NOMO-1 treated with DMSO at 0.1 percent for 48 hours (cell line): Measurements from ENCODE around the gene SCAPER.
"Not testable (repeated sequence)": the region's sequence is repeated elsewhere in the genome, so short reads cannot be mapped to it uniquely, and the experiment has no call there.

Source experiments
- DNase-seq: peaks from one replicate; lab custom pipeline; 2025; ENCODE audit not compliant: unreplicated experiment; lab: John Stamatoyannopoulos, UW

Gene SCAPER

DNA sequence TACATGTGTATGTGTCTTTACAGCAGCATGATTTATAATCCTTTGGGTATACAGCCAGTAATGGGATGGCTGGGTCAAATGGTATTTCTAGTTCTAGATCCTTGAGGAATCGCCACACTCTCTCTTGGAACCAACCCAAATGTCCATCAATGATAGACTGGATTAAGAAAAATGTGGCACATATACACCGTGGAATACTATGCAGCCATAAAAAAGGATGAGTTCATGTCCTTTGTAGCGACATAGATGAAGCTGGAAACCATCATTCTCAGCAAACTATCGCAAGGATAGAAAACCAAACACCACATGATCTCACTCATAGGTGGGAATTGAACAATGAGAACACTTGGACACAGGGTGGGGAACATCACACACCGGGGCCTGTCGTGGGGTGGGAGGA lies 403.0 kb downstream of the SCAPER start:
- not testable (repeated sequence) for DNase-seq

DNA sequence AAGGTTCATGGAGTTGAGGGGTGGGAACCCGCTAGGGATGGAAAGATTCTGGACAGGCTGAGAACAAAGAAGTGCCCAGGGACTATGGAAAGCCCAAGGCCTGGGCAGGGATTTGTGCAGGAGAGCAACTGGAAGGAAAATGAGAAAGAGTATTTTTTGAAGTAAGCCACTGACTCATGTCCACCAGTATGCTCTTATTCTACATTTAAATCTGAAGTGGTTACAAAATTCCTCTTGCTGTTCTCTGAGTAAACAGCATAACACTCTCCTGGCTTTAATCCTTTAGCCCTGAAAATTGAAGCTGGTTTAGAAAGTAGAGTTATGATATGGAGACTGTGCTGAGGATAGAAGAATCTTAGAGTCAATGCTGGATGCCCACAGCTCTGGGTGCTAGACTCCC lies 403.4 kb downstream of the SCAPER start:
- DNase-seq = no peak

DNA sequence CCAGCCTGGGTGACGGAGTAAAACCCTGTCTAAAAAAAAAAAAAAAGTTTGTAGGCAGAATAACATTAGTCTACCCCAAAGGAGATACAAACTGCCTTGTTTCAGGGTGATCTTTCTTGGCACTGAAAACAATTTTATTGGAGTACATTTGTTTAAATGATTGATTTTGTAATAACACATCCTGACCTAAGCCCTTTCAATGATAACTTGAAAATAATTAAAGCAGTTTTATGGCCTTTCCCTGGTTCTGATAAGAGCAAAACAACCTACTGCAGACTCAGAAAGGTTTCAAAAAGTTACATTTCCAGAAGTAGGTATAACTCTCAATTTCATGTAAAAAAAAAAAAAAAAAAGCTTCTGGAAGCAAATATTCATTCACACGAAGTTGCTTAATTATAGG lies 404.1 kb downstream of the SCAPER start:
- no peak for DNase-seq

DNA sequence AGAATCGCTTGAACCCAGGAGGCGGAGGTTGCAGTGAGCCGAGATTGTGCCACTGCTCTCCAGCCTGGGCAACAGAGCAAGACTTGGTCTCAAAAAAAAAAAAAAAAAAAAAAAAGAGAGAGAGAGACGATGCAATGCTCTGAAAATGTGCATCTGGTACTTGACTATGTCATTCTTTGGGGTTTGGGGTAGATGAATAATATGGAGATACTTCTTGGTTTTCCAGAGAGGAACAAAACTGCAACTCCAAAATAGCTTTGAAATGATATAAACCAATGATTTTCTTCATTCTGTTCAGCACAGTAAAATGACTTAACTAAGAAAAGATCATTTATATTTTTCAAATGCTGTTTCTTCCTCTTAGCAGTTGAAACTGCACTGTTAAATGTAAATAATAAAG lies 409.7 kb downstream of the SCAPER start:
- DNase-seq = no peak

DNA sequence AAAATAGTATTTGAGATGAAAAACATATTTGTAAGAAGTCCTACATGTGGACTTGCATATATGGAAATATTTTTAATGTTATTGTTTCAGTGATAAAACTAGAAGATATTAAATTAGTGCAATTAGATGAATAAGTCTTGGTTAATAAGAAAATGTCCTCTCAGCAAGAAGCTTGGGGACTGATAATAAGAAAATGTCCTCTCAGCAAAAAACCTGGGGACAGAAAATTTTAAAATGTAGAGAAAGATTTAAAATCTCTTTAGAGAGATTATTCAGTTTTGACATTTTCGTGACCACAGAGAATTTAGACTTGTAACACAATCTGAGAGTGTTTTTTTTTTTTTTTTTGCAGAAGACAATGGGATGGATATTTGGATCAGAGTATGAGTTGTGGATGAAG lies 412.6 kb downstream of the SCAPER start:
- DNase-seq = no peak

DNA sequence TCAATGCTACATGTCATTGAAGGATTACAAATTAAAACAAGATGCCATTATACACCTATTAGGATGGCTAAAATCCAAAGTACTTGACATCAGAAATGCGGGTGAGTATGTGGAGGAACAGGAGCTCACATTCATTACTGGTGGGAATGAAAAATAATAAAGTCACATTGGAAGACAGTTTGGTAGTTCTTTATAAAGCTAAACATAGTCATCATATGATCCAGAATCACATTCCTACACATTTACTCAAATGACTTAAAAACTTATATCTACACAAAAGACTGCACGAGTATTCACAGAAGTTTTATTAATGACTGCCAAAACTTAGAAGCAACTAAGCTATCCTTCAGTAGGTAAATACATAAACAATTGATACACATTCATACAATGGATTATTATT lies 421.4 kb downstream of the SCAPER start:
- no peak for DNase-seq

DNA sequence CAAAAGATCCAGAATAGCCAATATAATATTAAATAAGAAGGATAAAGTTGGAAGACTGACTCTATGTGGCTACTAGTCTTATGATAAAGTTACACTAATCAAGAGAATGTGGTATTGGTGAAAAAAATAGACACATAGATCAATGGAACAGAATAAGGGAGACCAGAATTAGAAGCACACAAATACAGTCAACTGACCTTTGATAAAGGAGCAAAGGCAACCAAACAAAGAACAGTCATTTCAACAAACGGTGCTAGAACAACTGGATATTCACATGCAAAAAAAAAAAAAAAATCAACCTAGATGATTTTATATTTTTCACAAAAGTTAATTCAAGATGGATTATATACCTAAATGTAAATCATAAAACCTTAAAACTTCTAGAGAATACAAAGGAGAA lies 422.1 kb downstream of the SCAPER start:
- DNase-seq = no peak

DNA sequence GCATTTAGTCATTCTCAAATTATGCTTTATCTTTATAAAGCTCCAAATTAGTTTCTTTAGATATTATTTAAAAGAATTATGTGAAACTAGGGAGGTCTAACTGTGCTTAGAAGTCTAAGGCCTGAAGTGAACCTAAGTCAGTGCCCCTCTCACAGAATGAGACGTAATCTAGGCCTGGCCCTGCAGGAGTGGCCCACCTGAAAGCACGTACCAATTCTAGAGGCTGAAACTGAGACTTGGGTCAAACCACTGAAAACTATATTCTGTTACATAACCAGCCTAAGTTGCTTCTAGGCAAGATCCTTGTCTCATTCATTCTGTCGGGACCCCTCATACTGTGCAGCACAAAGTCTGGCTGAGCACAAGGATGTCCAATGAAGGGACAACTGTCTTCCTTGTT lies 424.9 kb downstream of the SCAPER start:
- DNase-seq = no peak

DNA sequence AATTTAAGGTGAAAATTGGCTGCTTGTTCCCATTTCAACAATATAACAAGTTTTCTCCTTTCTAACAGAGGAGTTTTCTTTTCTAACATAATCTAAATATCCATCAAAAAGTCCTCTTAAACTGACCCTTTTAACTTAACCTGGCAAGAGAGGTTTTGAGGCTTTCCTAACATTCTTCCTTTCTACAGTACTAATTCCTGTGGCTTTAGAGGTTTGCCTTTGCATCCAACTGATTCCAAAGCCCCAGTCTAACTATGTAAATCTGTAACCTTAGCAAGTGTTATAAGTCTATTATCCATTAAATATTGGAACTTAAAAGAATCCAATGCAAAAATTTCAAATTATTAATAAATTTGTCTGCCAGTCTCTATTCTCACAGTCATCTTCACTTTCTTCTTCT lies 434.4 kb downstream of the SCAPER start:
- no peak for DNase-seq

DNA sequence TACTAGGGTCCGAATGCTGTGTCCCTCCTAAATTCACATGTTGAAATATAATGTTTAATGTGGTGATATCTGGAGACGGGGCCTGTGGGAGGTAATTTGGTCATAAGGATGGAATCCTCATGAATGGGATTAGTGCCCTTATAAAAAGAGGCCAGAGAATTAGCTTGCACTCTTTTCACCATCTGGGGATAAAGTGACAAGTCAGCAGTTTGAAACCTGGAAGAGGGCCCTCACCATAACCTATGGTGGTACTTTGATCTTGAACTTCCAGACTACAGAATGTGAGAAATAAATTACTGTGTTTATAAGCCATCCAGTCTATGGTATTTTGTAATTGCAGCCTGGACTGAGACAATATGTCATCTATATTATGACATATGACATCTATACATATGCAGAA lies 436.4 kb downstream of the SCAPER start:
- DNase-seq = no peak

DNA sequence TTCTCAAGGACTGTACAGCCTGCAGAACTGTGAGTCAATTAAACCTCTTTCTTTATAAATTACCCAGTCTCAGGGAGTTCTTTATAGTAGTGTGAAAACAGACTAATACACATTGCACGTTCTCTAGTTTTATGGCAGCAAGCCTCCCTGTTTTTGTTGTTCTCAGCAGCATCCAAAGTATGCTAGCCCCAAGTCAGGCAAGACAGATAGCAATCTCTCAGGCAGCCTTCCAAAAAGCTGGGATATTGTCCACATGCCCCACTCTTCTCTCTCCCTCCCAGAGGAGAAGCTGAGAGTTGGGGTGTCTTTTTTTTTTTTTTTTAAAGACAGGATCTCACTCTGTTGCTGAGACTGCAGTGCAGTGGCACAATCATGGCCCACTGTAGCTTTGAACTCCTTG lies 438.0 kb downstream of the SCAPER start:
- DNase-seq = no peak

DNA sequence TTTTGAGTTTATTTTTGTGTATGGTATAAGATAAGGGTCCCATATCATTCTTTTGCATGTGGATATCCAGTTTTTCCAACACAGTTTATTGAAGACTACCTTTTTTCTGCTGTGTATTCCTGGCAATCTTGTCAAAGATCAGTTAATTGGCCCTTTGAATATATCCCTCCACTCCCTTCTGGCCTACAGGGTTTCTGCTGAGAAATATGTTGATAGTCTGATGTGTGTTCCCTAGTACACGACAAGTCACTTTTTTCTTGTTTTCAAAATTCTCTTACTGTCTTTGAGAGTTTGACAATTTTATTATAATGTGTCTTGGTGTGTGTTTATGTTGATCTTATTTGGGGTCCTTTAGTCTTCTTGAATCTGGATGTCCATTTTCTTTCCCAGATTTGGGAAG lies 439.4 kb downstream of the SCAPER start:
- DNase-seq = no peak

DNA sequence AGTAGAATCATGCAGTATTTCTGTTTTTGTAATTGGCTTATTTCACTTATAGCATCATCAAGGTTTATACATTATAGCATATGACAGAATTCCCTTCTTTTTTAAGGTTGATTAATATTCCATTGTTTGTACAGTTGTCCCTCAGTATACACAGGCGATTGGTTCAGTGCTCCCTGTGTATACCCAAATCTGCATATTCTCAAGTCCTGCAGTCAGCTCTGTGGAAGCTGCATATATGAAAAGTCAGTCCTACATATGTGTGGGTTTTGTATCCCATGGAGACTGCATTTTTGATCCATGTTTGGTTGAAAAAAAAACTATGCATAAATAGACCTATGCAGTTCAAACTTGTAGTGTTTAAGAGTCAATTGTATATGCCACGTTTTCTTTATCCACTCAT lies 440.9 kb downstream of the SCAPER start:
- DNase-seq = no peak

DNA sequence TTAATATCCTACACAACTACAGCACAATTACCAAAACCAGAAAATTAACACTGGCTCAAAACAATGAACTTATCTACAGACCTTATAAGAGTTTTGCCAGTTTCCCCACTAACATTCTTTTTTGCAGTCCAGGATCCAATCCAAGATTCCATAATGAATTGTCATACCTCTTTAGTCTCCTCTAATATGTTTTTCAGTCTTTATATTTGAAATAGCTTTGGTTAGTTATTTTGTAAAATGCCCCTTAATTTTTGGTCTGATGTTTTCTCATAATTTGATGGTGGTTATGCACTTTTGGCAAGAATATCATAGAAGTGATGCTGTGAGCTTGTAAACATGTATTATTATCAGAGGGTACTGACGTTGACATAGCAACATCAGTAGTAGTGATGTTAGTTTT lies 444.3 kb downstream of the SCAPER start:
- DNase-seq = no peak

DNA sequence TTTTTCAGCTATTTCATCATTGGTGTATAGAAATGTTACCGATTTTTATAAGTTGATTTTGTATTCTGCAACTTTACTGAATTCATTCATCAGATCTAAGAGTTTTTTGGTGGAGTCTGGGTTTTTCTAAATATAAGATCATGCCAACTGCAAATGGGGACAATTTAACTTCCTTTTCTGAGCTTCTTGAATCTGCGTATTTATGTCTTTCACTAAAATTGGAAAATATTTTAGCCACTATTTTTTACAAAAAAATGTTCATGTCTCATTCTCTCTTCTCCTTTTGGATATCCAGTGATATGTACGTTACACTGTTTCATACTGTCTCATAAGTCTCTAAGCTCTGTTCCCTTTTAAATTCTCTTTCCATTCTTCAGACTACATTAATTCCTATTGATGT lies 444.8 kb downstream of the SCAPER start:
- no peak for DNase-seq

DNA sequence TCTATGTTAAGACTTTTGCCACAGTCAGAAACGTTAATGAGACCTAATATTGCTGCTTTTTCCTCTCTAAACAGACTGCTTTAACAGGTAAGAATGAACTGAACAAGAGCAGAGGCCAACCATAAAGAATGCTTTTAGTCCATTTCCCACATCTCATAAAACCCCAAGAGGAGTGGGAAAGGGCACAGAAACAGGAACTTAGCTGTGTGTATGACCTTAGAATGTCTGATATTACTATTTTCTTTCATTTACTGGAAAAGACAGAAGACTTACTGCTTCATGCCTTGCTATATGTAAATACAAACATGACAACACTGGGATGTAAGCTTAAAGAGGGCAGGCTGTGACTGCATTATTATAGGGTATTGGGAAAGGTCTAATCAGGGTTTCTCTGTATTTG lies 453.6 kb downstream of the SCAPER start:
- DNase-seq = no peak

DNA sequence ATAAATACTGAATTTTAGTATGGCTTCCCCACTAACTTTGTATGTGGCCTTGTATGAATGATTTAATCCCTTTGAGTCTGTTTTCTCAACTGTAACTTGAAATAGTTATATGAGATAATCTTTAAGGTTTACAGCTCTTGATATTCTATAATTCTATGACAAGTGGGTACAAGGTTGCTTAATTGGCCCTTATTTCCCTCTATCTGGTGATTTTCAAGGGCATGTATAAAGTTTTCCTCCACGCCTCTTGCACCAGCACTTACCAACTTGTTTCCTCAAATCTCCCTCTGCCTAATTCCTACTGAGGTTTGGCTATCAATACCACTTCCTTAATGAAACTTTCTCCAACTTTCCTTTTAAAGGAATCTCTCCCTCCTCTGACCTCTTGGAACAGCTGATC lies 455.7 kb downstream of the SCAPER start:
- no peak for DNase-seq

DNA sequence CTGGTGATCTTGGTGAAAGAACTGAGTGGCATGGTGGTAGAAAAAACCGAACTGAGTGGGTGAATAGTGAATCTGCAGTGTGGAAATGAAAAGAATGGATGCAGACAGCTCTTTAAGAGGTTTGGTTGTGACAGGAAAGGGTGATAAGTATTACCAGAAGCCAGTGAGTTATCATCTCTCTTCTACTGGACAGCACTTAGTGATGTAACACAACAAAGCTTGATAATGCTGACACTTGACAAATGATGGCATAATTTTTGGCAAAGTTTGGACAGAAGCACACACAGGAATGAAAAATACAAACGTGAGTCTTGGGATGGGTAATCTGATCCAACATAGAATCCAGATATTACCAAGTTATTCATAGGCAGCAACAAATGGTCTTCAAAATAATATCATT lies 456.4 kb downstream of the SCAPER start:
- no peak for DNase-seq

DNA sequence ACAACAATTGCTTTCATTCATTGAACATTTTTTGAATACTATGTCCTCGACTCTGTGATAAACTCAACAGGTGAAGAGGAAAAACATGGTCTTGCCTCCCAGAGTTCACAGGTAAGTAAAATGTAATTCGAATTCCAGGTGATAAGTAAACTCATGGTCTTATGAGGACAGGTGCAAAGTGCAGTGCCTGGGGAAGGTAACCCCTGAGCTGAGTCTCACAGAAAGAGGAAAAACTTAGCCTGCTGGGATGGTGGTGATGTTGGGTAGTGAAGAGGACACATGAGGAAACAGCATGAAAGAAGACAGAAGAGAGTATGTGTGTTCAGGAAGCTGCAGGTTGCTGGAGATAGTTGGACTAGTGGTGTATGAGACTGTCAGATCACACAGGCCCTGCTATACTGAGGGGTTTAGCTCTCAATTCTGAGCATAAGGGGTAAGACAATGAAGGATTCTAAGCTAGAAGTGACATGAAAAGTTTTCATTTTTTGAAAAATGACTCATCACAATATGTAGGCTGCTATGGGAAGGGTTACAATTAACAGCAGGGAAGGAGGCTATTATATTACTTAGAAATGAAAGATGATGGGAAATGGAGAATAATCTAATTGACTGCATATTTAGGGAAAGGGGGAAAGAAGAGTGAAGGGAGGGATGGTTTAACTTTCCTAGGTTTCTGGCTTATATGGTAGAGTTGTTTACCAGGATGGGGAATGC lies 457.3 kb downstream of the SCAPER start:
- no peak for DNase-seq

DNA sequence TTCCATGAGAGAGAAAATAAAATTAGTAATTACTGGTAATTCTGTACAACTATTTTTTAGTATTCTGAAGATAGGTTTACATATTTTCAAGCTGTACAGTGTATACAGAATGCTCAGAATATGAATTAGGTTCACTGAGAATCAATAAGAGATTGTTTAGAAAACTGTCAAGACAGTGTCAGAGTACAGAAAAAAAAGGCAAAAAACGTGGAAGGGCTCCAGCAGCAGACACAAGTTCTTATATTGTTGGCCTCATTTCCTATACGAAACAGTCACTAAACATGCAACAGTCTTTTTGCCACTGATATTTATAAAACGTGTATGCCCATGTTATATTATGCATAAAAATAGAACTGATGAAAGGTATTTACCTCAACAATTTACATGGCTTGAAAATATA lies 464.7 kb downstream of the SCAPER start:
- no peak for DNase-seq

DNA sequence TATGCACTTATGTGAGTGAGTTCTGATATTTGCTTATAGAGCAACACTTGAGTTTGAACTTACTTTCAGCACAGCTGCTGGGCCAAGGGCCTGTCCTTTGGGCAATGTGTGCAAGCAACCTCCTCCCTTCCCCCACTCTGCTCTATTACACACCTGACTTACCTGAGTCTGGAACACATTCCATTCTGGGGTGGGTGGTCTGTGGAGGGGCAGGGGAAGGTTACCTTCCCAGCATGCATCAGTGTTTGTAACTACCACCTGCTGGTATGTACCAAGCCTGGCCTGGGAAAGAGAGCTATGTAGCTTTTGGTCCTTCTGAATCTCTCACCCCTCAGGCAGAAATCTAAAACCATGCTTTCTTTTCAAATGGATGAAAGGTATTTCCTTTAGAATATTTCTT lies 465.6 kb downstream of the SCAPER start:
- DNase-seq = no peak

DNA sequence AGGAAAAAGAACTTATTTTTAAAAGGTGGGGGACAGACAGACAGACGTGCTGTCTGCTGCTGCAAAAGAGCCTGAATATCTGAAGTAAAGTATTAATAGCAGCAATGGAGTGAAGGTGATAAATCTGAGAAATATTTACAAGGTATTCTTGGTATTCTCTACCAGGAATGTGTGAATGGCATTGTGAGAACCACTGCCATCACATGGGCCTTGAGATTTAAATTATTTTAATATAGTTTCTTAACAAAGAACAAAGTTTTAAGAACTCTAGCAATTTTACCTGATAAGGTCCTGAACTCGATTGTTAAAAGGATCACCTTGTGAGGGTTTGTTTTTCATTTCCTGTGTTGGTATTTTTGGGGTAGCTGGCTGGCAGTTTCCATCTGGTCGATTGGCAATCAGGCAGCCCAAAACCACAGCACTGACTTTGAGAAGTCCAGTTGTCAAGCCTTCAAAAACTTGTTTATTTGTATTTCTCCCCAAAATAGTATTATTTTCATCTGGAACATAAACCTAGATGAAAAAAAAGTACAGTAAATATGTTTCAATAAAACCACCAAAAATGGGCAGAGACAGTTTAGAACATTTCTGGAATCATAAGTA lies 471.2 kb downstream of the SCAPER start:
- DNase-seq = no peak

DNA sequence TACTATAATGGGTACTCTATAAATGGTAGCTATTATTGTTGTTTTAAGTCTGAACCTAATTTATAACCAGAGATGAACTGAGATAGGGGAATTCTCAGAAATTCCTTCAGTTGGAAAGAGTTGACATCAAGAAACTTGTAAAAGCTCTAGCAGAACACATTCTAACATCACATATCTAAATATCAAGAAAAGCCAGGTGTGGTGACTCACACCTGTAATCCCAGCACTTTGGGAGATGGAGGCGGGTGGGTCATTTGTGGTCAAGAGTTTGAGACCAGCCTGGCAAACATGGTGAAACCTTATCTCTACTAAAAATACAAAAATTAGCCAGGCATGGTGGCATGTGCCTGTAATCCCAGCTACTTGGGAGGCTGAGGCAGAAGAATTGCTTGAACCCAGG lies 472.1 kb downstream of the SCAPER start:
- not testable (repeated sequence) for DNase-seq
